CD14-positive monocyte (primary cell): Measurements from ENCODE around the gene DLX5. TPM values are rescaled to one million over a fixed set of nuclear protein-coding genes. Genes with fewer than 3 reads are reported as not detected.

Source experiments
- DNase-seq, 3 donors: peaks; one replicate each; pipeline ENCODE4 v3.0.0-alpha.2; 2011 to 2022
- H2AFZ ChIP-seq: 2 replicates; pipeline ENCODE4 v1.6.0; 2012; ENCODE audit warnings: mild to moderate bottlenecking, low read depth, low read length, inconsistent platforms; ENCODE audit not compliant: insufficient read depth, poor library complexity, severe bottlenecking
- H3K27ac ChIP-seq, 2 donors: 1 replicate in 1 of 2; 2 replicates in 1 of 2; pipeline ENCODE4 v1.5.1; 2012 to 2013; ENCODE audit warnings: low read length in 2 of 2, control low read depth in 1 of 2, inconsistent platforms in 1 of 2, low read depth in 1 of 2, mild to moderate bottlenecking in 1 of 2
- H3K27me3 ChIP-seq, 2 donors: one replicate each; pipeline versions ENCODE4 v1.6.0 to v1.6.1; 2011 to 2013; ENCODE audit warnings: low read length in 2 of 2; ENCODE audit not compliant: control insufficient read depth in 2 of 2, insufficient read depth in 2 of 2
- H3K36me3 ChIP-seq, 2 donors: replicated peaks in 1 of 2; 1 replicate in 1 of 2; 2 replicates in 1 of 2; pipeline versions ENCODE4 v1.5.1 to v1.6.1; 2012 to 2013; ENCODE audit warnings: low read length in 2 of 2, control low read depth in 1 of 2, inconsistent platforms in 1 of 2, mild to moderate bottlenecking in 1 of 2; ENCODE audit not compliant: insufficient read depth in 2 of 2, control insufficient read depth in 1 of 2
- H3K4me1 ChIP-seq, 2 donors: 1 replicate in 1 of 2; 2 replicates in 1 of 2; pipeline versions ENCODE4 v1.5.1 to v1.6.1; 2012 to 2013; ENCODE audit warnings: low read length in 2 of 2, control low read depth in 1 of 2, inconsistent platforms in 1 of 2, mild to moderate bottlenecking in 1 of 2, moderate library complexity in 1 of 2; ENCODE audit not compliant: insufficient read depth in 2 of 2, control insufficient read depth in 1 of 2
- H3K4me2 ChIP-seq: replicated peaks from 2 replicates; pipeline ENCODE3; 2012; ENCODE audit warnings: low read length, moderate library complexity, mild to moderate bottlenecking; ENCODE audit not compliant: poor library complexity, severe bottlenecking; ENCODE audit errors: extremely low read depth
- H3K4me3 ChIP-seq, 3 experiments: fragments of 200-600 bp in 1 of 3; sonication (generic) in 1 of 3; replicated peaks in 1 of 3; 1 replicate in 2 of 3; 2 replicates in 1 of 3; pipeline ENCODE4 v1.5.1; 2011 to 2013; ENCODE audit warnings: low read length in 3 of 3, mild to moderate bottlenecking in 3 of 3, control low read depth in 2 of 3, low read depth in 2 of 3, inconsistent platforms in 1 of 3, moderate library complexity in 1 of 3
- H3K79me2 ChIP-seq: 2 replicates; pipeline ENCODE4 v1.6.0; 2012; ENCODE audit warnings: mild to moderate bottlenecking, control low read depth, inconsistent platforms, low read length, moderate library complexity; ENCODE audit not compliant: insufficient read depth
- H3K9ac ChIP-seq: 2 replicates; pipeline ENCODE4 v1.6.0; 2017; ENCODE audit warnings: low read length, mild to moderate bottlenecking; ENCODE audit not compliant: insufficient read depth, poor library complexity, severe bottlenecking
- H3K9me3 ChIP-seq, 2 donors: replicated peaks in 1 of 2; 1 replicate in 1 of 2; 2 replicates in 1 of 2; pipeline versions ENCODE4 v1.5.1 to v1.6.1; 2012 to 2013; ENCODE audit warnings: low read length in 2 of 2, control low read depth in 1 of 2; ENCODE audit not compliant: control insufficient read depth in 1 of 2, insufficient read depth in 1 of 2
- H4K20me1 ChIP-seq: 2 replicates; pipeline ENCODE4 v1.6.0; 2012; ENCODE audit warnings: mild to moderate bottlenecking, low read length, control low read depth, moderate library complexity; ENCODE audit not compliant: insufficient read depth
- H3K27ac Mint-ChIP-seq, 7 donors: one replicate each; pipeline ENCODE4 v1.8.0; 2020; ENCODE audit warnings: mild to moderate bottlenecking in 7 of 7, mixed read lengths in 7 of 7, moderate library complexity in 6 of 7, inconsistent platforms in 2 of 7
- H3K27me3 Mint-ChIP-seq, 3 donors: one replicate each; pipeline ENCODE4 v1.8.0; 2021 to 2022; ENCODE audit warnings: low read depth in 3 of 3, mild to moderate bottlenecking in 3 of 3, mixed read lengths in 3 of 3, moderate library complexity in 3 of 3, inconsistent platforms in 1 of 3
- H3K36me3 Mint-ChIP-seq, 2 donors: one replicate each; pipeline ENCODE4 v1.8.0; 2020; ENCODE audit warnings: mixed read lengths in 2 of 2, inconsistent platforms in 1 of 2, mild to moderate bottlenecking in 1 of 2
- H3K4me1 Mint-ChIP-seq: one replicate; pipeline ENCODE4 v1.8.0; 2020; ENCODE audit warnings: mild to moderate bottlenecking, mixed read lengths
- H3K4me3 Mint-ChIP-seq, 2 donors: one replicate each; pipeline ENCODE4 v1.8.0; 2020; ENCODE audit warnings: mild to moderate bottlenecking in 2 of 2, mixed read lengths in 2 of 2, moderate library complexity in 1 of 2
- H3K9me3 Mint-ChIP-seq, 7 donors: one replicate each; pipeline ENCODE4 v1.8.0; 2020 to 2022; ENCODE audit warnings: mixed read lengths in 7 of 7, mild to moderate bottlenecking in 6 of 7, moderate library complexity in 6 of 7, inconsistent platforms in 2 of 7
- CTCF ChIP-seq: fragments of 200-600 bp; IDR thresholded peaks from one replicate; pipeline ENCODE4 v1.8.0; 2022; ENCODE audit warnings: antibody characterized with exemption, mild to moderate bottlenecking
- WGBS: methylation state at CpG from one replicate; pipeline ENCODE4 v1.1.5; 2013; ENCODE audit warnings: missing lambda C conversion rate; ENCODE audit not compliant: insufficient coverage; 5-methylcytosine and 5-hydroxymethylcytosine counted together
- intact Hi-C, 2 donors: fragments of 100-400 bp; cut with micrococcal nuclease; formaldehyde crosslinking; loops; one replicate each; pipeline versions ENCODE4 v1.15.0 to v1.15.1; 2023
- polyA plus RNA-seq, 3 donors: library from polyadenylated mRNA; depleted of rRNA in 1 of 3; unstranded in 2 of 3; stranded (reverse) in 1 of 3; fragments of 300-500 nt in 2 of 3; fragments of >200 nt in 1 of 3; fragmentation: Illumina TruSeq in 2 of 3; gene quantifications; 1 replicate in 2 of 3; 2 replicates in 1 of 3; pipeline ENCODE4 v1.2.3, GENCODE V29; 2012 to 2021

Gene DLX5
- polyA plus RNA-seq, 3 donors, result not detected

- Mint-ChIP-seq H3K27ac (no peak overlapping the region), H3K9me3 (peaks cover 9 to 34% (median 28%) of the 10 kb centered on the region in 7 donors), H3K36me3 (peaks cover 0 to 4% of the 10 kb centered on the region in 2 donors), H3K4me3 (peak overlapping the region in 1 of 2 donors; percentile 83), H3K4me1 (peaks cover 9% of the 10 kb centered on the region), H3K27me3 (peaks cover 70 to 79% (median 77%) of the 10 kb centered on the region in 3 donors)
- intact Hi-C loops, result no loop called here
- Histone ChIP-seq H2AFZ (no peak overlapping the region), H3K4me2 (no peak overlapping the region), H3K36me3 (no peaks in the 10 kb centered on the region), H4K20me1 (no peaks in the 10 kb centered on the region), H3K4me3 (no peak overlapping the region), H3K9ac (no peak overlapping the region), H3K27ac (no peak overlapping the region), H3K9me3 (peaks cover 3 to 43% of the 10 kb centered on the region in 2 donors), H3K27me3 (peaks cover 84 to 86% of the 10 kb centered on the region in 2 donors), H3K4me1 (no peaks in the 10 kb centered on the region), H3K79me2 (no peaks in the 10 kb centered on the region)
- 5% methylated on average over 2 of the region's 22 CpGs for WGBS
- no peak for DNase-seq
- TF ChIP-seq CTCF, result no peak
Measured at GRCh38 chr7:96989241-96989858, 35.3 kb downstream of the DLX5 start.

- Histone ChIP-seq H3K4me3 (no peak overlapping the region), H4K20me1 (no peaks in the 10 kb centered on the region), H3K36me3 (no peaks in the 10 kb centered on the region), H3K9ac (no peak overlapping the region), H3K9me3 (peaks cover 3 to 26% of the 10 kb centered on the region in 2 donors), H3K27ac (no peak overlapping the region), H3K4me2 (no peak overlapping the region), H2AFZ (no peak overlapping the region), H3K27me3 (peaks cover 69 to 72% of the 10 kb centered on the region in 2 donors), H3K4me1 (no peaks in the 10 kb centered on the region), H3K79me2 (no peaks in the 10 kb centered on the region)
- Mint-ChIP-seq H3K27ac (no peak overlapping the region), H3K9me3 (peaks cover 7 to 19% (median 17%) of the 10 kb centered on the region in 7 donors), H3K4me3 (peak overlapping the region in 1 of 2 donors; percentile 21), H3K27me3 (peaks cover 54 to 65% (median 63%) of the 10 kb centered on the region in 3 donors), H3K4me1 (peaks cover 5% of the 10 kb centered on the region), H3K36me3 (no peaks in the 10 kb centered on the region)
- intact Hi-C loops, result no loop called here
- no peak for TF ChIP-seq CTCF
- no peak for DNase-seq
Measured at GRCh38 chr7:96987719-96988118, 36.9 kb downstream of the DLX5 start.
